Measurements from ENCODE around the gene ZAP70. TPM values are rescaled to one million over a fixed set of nuclear protein-coding genes. Genes with fewer than 3 reads are reported as not detected.
"Not testable (repeated sequence)": the region's sequence is repeated elsewhere in the genome, so short reads cannot be mapped to it uniquely, and the experiment has no call there.

The ZAP70 gene
- total RNA-seq, 1 donor from 2014 or later, result 2.8 TPM

DNA sequence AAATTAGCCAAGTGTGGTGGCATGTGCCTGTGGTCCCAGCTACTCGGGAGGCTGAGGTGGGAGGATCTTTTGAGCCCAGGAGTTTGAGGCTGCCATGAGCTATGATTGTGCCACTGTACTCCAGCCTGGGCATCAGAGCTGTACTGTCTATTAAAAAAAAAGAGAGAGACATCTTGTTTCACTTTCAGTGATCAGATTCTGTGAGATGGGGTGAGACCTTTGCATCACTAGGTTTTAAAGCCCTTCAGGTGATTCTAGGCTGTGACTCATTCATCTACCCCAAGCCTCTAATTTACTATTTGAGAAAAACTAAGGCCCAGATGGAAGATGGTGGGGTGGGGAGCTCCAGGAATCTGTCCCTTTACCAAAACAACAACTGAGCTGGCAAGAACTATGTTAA lies 36.8 kb upstream of the ZAP70 start:
- TF ChIP-seq, protein P1, sequence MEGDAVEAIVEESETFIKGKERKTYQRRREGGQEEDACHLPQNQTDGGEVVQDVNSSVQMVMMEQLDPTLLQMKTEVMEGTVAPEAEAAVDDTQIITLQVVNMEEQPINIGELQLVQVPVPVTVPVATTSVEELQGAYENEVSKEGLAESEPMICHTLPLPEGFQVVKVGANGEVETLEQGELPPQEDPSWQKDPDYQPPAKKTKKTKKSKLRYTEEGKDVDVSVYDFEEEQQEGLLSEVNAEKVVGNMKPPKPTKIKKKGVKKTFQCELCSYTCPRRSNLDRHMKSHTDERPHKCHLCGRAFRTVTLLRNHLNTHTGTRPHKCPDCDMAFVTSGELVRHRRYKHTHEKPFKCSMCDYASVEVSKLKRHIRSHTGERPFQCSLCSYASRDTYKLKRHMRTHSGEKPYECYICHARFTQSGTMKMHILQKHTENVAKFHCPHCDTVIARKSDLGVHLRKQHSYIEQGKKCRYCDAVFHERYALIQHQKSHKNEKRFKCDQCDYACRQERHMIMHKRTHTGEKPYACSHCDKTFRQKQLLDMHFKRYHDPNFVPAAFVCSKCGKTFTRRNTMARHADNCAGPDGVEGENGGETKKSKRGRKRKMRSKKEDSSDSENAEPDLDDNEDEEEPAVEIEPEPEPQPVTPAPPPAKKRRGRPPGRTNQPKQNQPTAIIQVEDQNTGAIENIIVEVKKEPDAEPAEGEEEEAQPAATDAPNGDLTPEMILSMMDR (conservative IDR thresholded peaks at IDR 0.05), result no peak
- Mint-ChIP-seq H3K27me3 (ENCODE audit: low read depth) (no peaks in the 10 kb centered on the region), H3K9me3 (peaks cover 5% of the 10 kb centered on the region), H3K36me3 (ENCODE audit: low read depth) (peaks cover 11% of the 10 kb centered on the region), H3K4me3 (no peak overlapping the region), H3K4me1 (no peaks in the 10 kb centered on the region), H3K27ac (ENCODE audit: unreplicated experiment) (no peak overlapping the region)
- DNase-seq (ENCODE audit: low read depth, low spot score), result no peak

DNA sequence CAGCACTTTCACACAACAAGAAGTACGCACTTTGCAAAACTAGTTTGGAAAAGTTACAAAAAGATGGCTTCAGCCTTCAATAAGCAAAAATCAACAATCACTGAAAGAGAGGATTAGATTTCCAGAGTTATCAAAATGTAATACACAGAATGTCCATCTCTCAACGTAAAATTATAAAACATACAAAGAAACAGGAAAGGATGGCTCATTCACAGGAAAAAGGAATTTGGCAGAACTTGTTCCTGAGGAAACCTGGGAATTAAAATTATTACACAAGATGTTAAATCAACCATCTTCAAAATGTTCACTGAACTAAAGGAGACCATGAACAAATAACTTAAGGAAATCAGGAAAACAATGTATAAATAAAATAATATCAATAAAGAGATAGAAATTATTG lies 35.9 kb upstream of the ZAP70 start:
- Mint-ChIP-seq H3K27me3 (ENCODE audit: low read depth) (no peaks in the 10 kb centered on the region), H3K4me1 (no peaks in the 10 kb centered on the region), H3K4me3 (no peak overlapping the region), H3K36me3 (ENCODE audit: low read depth) (peaks cover 11% of the 10 kb centered on the region), H3K9me3 (peaks cover 8% of the 10 kb centered on the region), H3K27ac (ENCODE audit: unreplicated experiment) (peak overlapping the region; percentile 63)
- TF ChIP-seq, protein P1 (conservative IDR thresholded peaks at IDR 0.05), result no peak
- no peak for DNase-seq (ENCODE audit: low read depth, low spot score)

DNA sequence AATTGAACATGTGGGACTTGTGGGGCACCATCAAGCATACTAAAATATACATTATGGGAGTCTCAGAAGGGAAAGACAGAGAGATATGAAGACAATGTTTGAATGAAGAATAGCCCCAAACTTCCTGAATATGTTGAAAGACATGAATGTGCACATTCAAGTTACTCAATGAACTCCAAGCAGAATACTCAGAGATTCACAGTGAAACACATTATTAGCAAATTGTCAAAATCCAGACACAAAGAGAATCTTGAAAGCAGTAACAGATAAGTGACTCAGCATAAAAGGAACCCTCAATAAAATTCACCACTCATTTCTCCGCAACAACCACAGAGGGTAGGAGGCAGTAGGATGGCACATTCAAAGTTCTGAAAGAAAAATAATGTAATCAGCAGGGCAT lies 35.1 kb upstream of the ZAP70 start:
- H3K4me1 Mint-ChIP-seq, result no peaks in the 10 kb centered on the region
- H3K27ac Mint-ChIP-seq (ENCODE audit: unreplicated experiment), result no peak overlapping the region
- H3K36me3 Mint-ChIP-seq (ENCODE audit: low read depth), result peaks cover 11% of the 10 kb centered on the region
- no peak overlapping the region for H3K4me3 Mint-ChIP-seq
- TF ChIP-seq, protein P1 (conservative IDR thresholded peaks at IDR 0.05), result no peak
- no peaks in the 10 kb centered on the region for H3K27me3 Mint-ChIP-seq (ENCODE audit: low read depth)
- no peak for DNase-seq (ENCODE audit: low read depth, low spot score)
- peaks cover 8% of the 10 kb centered on the region for H3K9me3 Mint-ChIP-seq

DNA sequence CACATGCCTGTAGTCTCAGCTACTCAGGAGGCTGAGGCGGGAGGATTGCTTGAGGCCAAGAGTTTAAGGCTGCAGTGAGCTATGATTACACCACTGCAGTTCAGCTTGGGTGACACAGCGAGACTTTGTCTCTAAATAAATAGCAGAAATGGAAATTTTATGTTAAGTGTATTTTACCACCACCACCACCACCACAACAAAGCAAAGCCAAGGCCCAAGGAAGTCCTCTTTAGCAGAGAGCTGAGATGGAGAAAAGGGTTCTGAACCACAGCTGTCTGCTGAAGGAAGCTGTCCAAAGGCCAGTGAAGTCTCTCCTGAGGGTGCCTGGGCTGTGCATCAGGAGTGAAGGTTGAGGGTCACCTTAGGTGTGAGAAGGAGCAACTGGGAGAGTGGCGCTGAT lies 26.1 kb upstream of the ZAP70 start:
- H3K27me3 Mint-ChIP-seq (ENCODE audit: low read depth); H3K9me3 Mint-ChIP-seq; H3K27ac Mint-ChIP-seq (ENCODE audit: unreplicated experiment); H3K4me1 Mint-ChIP-seq; DNase-seq (ENCODE audit: low read depth, low spot score); H3K4me3 Mint-ChIP-seq; H3K36me3 Mint-ChIP-seq (ENCODE audit: low read depth): not testable (repeated sequence)

DNA sequence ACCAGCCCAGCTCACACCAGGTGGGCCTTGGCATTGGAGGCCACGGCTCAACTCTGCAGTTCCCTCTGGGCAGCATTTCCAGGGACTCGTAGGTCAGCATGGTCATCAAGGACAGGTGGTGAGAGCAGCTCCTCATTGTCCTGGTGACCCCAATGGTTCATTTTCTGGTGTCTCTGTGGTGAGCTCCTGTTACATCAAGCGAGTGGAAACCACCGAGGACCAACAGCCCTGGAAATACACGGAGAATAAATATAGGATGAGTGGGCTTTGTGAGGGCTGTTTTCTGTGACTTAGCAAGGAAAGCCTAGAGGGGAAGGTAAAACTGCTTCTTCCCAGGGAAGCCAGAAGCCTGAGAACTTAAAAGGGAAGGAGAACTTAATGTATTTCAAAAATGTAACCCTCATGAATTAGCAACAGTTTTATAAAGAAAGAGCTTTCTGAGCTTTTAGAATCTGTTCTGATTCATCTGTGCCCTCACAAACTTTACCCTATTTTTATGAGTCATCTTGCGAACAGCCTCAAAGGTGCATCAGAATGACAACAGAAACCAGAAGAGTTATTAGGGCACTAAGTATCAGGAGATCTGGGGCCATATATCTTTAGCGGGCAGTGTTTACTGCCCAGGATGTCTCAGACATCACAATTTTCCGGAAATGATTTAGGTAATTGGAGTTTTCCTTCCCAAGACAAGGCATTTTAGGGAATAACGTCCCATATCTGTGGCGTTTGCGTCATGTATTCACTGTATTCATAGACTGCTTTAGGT lies 25.1 kb upstream of the ZAP70 start:
- TF ChIP-seq, protein P1 (conservative IDR thresholded peaks at IDR 0.05), result no peak
- no peak for DNase-seq (ENCODE audit: low read depth, low spot score)
- Mint-ChIP-seq H3K36me3 (ENCODE audit: low read depth) (no peaks in the 10 kb centered on the region), H3K4me1 (no peaks in the 10 kb centered on the region), H3K27me3 (ENCODE audit: low read depth) (no peaks in the 10 kb centered on the region), H3K4me3 (no peak overlapping the region), H3K27ac (ENCODE audit: unreplicated experiment) (peak overlapping the region; percentile 69), H3K9me3 (no peaks in the 10 kb centered on the region)

DNA sequence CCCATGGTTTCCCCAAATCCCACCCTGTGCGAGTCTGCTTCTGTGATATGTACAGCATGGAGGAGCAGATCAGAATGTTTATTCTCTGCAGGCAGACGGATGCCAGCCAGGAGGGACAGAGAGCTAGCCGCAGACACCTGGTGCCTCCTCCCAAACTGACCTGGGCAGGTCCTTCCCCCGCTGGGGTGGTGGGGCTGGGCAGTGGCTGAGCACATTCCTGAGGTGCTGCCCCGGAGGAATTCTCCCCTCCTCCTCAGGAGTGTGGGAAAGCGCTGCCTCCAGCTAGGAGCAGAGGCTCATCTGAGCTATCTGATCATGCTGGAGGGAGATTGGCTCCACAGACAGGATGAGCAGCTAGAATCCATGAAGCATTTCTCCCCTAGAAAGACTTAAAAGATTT lies 22.2 kb upstream of the ZAP70 start:
- Mint-ChIP-seq H3K36me3 (ENCODE audit: low read depth) (no peaks in the 10 kb centered on the region), H3K27ac (ENCODE audit: unreplicated experiment) (no peak overlapping the region), H3K4me3 (no peak overlapping the region), H3K4me1 (no peaks in the 10 kb centered on the region), H3K9me3 (no peaks in the 10 kb centered on the region), H3K27me3 (ENCODE audit: low read depth) (no peaks in the 10 kb centered on the region)
- no peak for DNase-seq (ENCODE audit: low read depth, low spot score)
- TF ChIP-seq, protein P1 (conservative IDR thresholded peaks at IDR 0.05), result no peak

Data from neural crest cell (in vitro differentiated cells).